ENCODE measurements around the gene TXNRD1. TPM values are rescaled to one million over a fixed set of nuclear protein-coding genes. Genes with fewer than 3 reads are reported as not detected.

The TXNRD1 gene
- total and polyA plus RNA-seq, 11 donors, result 26.6 to 384 (median 90.8) TPM

DNA sequence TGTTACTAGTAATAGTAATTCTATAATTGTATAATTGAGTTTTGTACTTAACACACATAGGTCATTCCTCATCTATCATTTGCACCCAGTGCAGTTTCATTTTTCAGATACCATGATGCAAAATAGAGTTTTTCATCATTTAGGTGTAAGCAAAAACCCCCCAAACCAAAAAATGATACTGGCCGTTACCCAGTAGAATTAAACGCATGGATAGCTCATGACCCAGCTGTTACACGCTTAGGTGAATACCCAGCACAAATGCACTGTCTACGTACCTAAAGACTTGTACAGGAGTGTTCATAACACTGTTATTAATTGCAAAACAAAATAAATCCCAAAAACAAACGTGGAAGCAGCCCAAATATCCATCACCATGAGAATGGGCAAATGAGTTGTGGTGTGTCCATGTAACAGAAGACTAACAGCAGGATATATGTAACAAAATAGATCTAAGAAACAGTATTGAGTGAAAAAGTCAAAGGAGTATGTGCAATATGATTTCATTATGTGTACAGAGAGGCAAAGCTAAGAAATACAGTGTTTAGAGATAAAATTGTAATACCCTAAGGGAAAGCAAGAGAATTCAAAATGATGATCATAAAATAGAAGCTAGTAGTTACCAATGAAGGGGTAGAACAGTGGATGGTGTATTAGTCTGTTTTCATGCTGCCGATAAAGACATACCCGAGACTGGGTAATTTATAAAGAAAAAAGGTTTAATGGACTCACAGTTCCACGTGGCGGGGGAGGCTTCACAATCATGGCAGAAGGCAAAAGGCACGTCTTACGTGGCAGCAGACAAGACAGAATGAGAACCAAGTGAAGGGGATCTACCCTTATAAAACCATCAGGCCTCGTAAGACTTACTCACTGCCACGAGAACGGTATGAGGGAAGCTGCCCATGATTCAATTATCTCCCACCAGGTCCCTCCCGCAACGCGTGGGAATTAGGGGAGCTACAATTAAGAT, 137.7 kb downstream of the TXNRD1 start:
- TF ChIP-seq, protein P1, sequence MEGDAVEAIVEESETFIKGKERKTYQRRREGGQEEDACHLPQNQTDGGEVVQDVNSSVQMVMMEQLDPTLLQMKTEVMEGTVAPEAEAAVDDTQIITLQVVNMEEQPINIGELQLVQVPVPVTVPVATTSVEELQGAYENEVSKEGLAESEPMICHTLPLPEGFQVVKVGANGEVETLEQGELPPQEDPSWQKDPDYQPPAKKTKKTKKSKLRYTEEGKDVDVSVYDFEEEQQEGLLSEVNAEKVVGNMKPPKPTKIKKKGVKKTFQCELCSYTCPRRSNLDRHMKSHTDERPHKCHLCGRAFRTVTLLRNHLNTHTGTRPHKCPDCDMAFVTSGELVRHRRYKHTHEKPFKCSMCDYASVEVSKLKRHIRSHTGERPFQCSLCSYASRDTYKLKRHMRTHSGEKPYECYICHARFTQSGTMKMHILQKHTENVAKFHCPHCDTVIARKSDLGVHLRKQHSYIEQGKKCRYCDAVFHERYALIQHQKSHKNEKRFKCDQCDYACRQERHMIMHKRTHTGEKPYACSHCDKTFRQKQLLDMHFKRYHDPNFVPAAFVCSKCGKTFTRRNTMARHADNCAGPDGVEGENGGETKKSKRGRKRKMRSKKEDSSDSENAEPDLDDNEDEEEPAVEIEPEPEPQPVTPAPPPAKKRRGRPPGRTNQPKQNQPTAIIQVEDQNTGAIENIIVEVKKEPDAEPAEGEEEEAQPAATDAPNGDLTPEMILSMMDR (IDR thresholded peaks at IDR 0.05), result no peak
- TF ChIP-seq POLR2A (IDR thresholded peaks at IDR 0.05), result no peak
- Histone ChIP-seq H3K27ac (no peak overlapping the region), H3K4me3 (no peak overlapping the region), H3K27me3 (no peaks in the 10 kb centered on the region), H3K4me1 (peaks cover 0 to 3% (median 0%) of the 10 kb centered on the region in 12 donors), H3K9me3 (no peaks in the 10 kb centered on the region), H3K36me3 (peaks cover 0 to 58% (median 53%) of the 10 kb centered on the region in 9 donors)
- 89 to 95% (median 92%) methylated on average over 17 of the region's 17 CpGs for WGBS, 4 donors
- DNase-seq (no peak), ATAC-seq (no peak)
- intact Hi-C loops (cut with DNase I), result loop anchor here in 1 of 10 donors (5.0 kb wide), 1 partner anchor 46 kb away; no protein-coding TSS in a partner anchor

DNA sequence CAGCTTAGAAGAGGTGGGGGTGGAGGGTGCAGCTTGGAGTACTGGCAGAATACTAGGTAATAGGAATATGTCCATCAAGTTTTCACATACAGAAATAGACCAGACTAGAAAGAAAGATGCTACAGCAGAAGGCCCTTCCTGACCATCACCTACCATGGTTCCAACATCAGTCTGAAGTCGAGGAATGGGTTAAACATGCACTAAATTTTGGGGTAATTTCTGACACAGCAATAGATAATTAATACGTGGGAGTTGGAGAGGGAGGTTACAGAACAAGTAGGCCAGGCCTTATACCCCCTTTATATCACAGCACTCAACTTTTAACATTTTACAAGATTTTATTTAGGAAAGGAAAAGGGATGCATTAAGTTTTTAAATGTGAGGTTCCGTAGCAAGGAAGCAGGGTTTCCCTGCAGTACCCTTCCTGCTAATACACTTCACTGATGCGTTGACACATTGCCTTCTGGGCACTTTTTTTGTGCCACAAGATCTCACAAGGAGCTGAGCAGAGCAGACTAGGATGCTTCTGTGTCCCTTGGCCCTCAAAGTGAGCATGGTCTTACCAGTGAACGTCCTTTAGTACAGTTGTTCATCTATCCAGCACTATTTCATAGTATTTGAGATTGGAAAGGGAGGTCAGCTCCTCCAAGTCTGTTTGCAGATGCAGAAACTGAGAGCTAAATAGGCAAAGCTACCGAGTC, 138.7 kb downstream of the TXNRD1 start:
- Histone ChIP-seq H3K27me3 (no peaks in the 10 kb centered on the region), H3K4me3 (no peak overlapping the region), H3K36me3 (peaks cover 0 to 47% (median 43%) of the 10 kb centered on the region in 9 donors), H3K4me1 (peaks cover 0 to 3% (median 0%) of the 10 kb centered on the region in 12 donors), H3K9me3 (no peaks in the 10 kb centered on the region), H3K27ac (no peak overlapping the region)
- DNase-seq (no peak), ATAC-seq (no peak)
- no peak for TF ChIP-seq POLR2A (IDR thresholded peaks at IDR 0.05)
- TF ChIP-seq, protein P1 (IDR thresholded peaks at IDR 0.05), result no peak
- intact Hi-C loops (cut with DNase I), result loop anchor here in 1 of 10 donors (5.0 kb wide), 1 partner anchor 47 kb away; no protein-coding TSS in a partner anchor
- 85 to 88% (median 86%) methylated on average over 6 of the region's 6 CpGs for WGBS, 4 donors

DNA sequence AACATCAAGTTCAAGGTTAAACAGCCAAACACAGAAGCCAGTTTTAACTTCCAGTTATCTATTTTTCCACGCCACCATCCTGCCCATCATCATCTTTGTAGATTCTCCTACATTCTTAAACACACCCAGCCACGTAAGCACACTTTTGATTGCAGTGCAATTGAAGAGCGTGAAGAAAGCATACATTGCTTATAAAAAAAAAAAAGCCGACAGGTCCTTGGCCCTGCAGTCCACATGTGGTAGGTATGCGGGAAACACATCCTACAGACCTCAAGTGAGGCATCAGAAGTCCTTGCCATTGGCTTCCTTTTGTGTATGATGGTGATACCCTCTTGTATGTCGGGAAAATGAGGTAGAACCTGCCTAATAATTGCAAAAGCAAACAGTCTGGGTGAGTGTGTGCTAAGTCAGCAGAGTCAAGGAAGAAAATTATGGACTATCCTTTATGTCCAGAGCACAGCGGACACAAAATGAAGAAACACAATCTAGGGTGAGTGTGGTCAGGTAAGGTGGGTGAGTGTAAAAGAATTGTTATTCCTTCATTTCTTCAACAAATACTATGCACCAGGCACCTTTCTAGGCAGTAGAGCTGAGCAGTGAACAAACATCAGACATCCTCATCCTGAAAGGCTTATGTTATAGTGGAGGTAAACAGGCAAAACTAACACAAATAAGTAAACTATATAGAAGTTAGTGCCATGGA, 139.4 kb downstream of the TXNRD1 start:
- intact Hi-C loops (cut with DNase I), result loop anchor here in 7 of 10 donors (5.0 kb wide), 3 partner anchors 48 to 153 kb away; partner anchors contain the start of gene TXNRD1 (in 5 of the 7)
- Histone ChIP-seq H3K36me3 (peaks cover 0 to 40% (median 36%) of the 10 kb centered on the region in 9 donors), H3K27me3 (no peaks in the 10 kb centered on the region), H3K4me1 (peaks cover 0 to 3% (median 0%) of the 10 kb centered on the region in 12 donors), H3K27ac (no peak overlapping the region), H3K9me3 (peaks cover 0 to 2% (median under 1%) of the 10 kb centered on the region in 12 donors), H3K4me3 (no peak overlapping the region)
- no peak for TF ChIP-seq POLR2A (IDR thresholded peaks at IDR 0.05)
- TF ChIP-seq, protein P1 (IDR thresholded peaks at IDR 0.05), result no peak
- ATAC-seq, result no peak
- 88 to 96% (median 92%) methylated on average over 7 of the region's 7 CpGs for WGBS, 4 donors
- no peak for DNase-seq
